ENCODE data around the gene SAMM50.

Gene SAMM50

DNA sequence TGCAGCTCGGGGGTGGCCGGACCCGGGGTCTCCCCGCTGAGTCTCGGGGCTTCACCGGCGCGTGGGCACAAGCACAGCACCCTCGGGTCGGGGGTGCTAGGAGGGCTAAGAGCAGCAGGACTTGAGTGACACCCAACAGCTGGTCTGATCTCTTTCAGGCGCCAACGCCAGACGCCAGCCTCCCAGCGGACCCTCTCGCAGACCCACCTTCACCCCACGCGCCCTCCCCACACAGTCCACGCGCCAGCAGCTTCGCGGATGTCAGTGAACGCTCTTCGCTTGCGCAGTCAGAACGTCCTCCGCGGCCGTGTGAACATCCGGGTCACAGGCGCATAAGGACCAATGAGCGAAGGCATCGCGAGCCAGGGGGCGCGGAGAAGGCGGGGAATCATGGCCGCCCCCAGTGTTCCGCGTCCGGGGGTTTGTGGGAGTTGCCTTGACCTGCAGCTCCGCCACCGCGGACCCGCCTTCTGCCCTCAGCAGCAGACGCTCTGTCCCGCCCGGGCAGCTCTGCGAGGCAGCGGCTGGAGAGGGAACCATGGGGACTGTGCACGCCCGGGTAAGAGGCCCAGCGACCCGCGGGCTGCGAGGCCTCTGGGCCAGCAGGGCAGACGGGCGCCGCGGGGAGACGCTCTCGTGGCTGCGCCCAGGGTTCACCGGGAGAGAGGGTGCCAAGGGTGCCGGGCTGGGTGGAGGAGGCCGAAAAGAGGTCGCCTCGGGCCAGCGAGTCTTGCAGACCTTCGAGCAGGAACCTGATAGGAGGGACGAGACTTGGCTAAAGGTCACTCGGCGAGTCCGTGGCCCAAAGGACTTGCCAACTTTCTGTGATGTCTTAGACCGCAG is at the start of gene SAMM50:
SAMM50 (plus strand) TSS at position 403 of the 843 bp plus-strand sequence; CDS start at position 539, 136 bp downstream.
- DNase-seq (ENCODE audit: low read depth in 2 of 2): peak; percentile 79 to 86

DNA sequence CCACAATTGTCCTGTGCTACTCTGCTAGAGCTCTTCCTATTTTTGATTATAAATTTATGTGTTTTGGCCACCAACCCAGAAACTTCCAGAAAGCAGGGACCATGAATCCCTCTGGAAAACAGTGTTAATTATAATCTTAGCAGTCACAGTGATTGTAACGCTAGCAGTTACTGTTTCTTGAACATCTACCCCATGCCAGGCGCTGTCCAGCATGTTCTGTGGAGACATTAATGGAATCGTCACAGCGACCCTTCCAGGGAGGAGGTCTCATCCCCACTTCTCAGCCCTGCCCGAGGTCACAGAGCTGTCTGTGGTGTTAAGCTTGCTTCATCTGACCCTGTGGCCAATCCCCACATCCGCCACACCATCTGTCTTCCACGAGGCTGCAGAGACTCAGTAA is 49.6 kb upstream of the SAMM50 start:
- DNase-seq (ENCODE audit: low read depth in 2 of 2): no peak

DNA sequence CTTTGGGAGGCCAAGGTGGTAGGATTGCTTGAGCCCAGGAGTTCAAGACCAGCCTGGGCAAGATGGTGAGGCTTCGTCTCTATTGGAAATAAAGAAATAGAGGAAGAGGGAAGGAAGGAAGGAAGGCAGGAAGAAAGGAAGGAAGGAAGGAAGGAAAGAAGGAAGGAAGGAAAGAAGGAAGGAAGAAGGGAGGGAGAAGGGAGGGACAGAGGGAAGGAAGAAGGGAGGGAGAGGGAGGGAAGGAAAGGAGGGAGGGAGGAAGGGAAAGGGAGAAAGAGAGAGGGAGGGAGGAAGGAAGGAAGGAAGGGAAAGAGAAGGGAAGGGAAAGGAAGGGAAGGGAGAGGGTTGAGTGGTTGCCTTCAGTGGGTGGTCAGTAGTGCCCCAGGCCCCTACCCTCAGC is 45.5 kb upstream of the SAMM50 start:
- DNase-seq (ENCODE audit: low read depth in 2 of 2): no peak

DNA sequence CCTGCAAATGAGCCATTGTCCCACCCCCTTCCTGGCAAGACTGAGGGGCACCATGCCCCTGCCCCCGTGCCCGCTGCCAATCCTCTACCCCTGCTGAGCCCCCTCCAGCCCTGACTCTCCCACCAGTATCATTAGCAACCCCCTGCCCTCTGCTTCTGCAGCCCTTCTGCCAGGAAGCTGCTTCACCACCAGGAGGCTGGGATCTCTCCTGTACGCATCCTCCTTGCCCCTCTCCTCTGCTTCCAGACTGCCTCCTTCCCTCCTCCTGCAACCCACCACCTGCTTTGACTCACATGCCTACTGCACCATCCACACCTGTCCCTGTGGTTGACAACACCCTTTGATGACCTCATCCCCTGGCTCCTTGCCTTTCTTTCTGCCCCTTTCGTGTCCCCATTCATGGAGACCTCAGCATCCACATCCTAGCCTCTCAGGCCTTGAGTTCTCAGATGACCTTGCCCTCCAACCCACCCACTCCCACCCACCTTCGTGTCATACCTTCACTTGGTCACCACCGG is 45.0 kb upstream of the SAMM50 start:
- no peak for DNase-seq (ENCODE audit: low read depth in 2 of 2)

DNA sequence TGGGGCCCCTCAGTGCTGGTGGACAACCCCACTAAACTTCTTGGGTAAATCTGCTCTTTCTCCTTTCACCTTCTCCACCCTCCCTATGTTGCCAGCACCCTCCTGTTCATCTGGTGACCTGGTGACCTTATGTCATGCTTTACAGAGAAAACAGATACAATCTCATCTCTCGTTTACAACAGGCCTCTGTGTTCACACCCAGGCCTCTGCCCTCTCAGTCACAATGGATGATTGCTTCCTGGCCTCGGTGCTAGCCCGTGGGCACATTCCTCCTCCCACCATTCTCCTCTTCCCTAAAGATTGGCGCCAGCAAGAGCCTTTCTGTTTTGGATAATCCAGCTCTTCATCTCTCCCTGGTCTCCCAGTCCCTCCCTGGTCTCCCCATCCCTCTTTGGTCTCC is 43.9 kb upstream of the SAMM50 start:
- DNase-seq (ENCODE audit: low read depth in 2 of 2): no peak

DNA sequence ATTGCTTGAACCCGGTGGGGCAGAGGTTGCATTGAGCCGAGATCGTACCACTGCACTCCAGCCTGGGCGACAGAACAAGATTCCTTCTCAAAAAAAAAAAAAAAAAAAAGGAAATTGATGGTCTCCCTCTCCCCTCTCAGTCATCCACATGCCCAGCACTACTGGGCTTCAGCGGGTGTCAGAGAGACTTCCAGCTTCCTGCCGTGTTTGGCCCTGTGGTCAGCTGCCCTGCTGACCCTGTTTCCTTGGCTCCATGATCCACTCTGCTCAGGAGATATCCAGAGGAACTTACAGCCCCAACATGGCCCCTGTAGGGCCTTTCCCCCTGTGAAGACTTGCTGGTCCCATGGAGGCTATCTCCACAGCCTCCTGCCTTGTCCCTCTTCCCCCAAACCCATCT is 37.7 kb upstream of the SAMM50 start:
- DNase-seq (ENCODE audit: low read depth in 2 of 2): no peak

DNA sequence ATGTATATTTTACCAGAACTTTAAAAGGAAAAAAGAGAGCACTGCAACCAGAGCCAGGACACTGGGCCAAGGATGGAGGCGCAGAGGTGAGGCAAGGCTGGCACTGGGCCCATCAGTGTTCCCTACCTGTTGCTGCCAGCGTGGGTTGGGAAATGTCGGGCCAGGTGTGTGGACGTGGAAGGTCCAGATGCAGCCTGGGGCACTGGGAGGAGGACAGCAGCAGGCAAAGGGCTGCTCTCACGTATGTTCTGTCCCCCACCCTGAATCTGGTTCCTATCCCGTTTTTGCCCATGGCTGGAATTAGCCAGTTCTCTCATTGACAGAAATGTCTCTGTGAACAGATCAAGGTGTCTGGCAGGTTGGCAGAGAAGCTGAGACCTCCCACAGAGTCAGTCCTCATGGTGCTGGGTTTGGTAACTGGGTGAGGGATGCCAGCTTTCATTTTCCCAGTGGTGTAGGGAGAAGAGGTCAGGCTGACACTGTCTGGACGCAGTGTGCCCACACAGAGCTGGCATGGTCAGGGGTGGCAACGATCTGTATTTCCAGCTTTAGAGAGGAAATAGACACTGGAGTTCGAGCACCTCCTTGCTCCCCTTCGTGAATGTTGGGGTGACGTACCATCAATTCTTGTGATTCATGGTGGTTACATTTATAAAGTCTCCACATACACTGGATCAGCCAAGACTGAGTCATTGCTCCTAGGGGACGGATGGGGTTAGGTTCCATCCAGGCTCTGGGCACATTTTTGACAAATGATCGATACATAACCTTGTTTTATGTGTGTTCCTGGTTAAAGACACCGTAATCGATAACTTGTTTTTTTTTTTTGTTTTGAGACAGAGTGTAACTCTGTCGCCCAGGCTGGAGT is 35.9 kb upstream of the SAMM50 start:
- no peak for DNase-seq (ENCODE audit: low read depth in 2 of 2)

DNA sequence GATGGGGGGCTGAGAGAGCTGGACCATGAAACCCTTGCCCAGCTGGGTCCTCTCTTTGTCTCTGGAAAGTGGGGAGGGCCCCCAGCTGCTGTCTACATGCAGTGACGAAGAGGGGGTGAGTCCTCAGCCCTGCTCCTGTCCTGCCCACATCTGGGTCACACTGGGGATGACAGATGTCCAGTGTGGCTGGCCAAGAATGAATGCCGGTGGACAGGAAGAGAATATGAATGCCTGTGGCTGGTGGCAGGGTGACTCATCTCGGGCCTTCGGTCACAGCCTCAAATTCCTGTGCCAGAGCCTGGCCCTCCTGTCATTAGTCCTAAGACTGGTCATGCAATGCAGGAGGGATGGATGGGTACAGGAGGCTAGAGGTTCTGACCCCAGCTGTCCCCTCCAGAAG is 33.9 kb upstream of the SAMM50 start:
- no peak for DNase-seq (ENCODE audit: low read depth in 2 of 2)

DNA sequence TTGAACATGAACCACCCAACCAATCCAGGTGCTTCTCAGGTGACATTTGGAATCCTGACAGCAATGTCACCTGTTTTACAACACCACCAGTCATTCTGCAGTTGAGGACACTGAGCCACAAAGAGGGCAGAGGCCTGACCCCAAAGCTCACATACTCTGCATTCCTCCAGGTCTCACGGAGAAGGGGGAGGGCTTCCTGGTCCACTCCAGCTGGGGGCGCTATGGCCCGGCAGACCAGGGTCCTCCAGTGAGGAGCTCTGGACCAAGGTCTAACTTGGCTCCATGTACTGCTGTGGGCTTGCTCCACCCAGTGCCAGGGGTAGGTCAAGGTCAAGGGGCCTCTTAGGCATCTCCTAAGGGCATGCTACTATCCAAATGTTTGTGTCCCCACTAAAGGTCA is 33.1 kb upstream of the SAMM50 start:
- no peak for DNase-seq (ENCODE audit: low read depth in 2 of 2)

DNA sequence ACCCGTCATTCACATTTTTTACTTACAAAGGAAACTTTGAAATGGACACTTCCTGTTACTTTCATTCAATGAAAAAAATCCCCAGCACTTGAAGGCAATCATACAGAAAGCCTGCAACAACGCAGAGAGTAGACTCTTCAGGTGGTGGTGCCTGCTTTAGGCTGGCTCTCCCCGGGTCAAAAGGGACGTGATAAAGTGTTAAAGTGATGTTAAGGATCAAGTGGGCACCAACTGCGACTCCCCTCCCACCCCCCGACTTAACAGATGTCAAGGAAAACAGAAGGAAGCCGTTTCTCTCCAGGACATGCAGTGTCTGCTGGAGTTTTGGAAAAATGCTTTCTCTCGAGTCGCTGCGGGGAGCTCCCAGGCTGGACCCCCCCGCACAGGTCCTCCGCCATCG is 32.1 kb upstream of the SAMM50 start:
- DNase-seq (ENCODE audit: low read depth in 2 of 2): no peak

DNA sequence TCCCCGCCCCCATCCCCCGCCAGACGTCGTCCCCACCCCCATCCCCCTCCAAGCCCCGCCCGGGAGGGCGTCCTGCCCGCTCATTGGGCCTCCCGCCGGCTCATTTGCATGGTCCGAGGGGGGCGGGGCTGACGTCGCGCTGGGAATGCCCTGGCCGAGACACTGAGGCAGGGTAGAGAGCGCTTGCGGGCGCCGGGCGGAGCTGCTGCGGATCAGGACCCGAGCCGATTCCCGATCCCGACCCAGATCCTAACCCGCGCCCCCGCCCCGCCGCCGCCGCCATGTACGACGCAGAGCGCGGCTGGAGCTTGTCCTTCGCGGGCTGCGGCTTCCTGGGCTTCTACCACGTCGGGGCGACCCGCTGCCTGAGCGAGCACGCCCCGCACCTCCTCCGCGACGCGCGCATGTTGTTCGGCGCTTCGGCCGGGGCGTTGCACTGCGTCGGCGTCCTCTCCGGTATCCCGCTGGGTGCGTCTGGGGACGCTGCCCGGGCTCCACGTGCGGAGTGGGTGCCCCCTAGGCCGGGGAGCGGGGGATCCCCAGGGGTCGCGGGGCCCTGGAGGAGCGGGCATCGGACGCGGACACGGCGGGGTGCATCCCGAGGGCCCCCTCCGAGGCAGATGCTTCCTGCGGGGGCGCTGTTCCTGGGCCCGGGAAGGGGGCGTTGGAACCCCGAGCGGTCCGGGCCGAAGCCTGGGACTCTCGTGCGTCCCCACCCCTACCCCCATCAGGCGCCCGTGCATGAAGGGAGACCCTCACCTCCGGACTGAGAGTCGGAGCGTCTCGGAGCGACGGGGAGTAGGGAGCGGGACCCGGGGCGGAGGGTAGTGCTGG is 31.4 kb upstream of the SAMM50 start, which contains the start of gene PNPLA3:
PNPLA3 (plus strand) TSS at position 175 of the 834 bp plus-strand sequence; CDS start at position 282, 107 bp downstream.
- DNase-seq (ENCODE audit: low read depth in 2 of 2): peak; percentile 49 to 69

DNA sequence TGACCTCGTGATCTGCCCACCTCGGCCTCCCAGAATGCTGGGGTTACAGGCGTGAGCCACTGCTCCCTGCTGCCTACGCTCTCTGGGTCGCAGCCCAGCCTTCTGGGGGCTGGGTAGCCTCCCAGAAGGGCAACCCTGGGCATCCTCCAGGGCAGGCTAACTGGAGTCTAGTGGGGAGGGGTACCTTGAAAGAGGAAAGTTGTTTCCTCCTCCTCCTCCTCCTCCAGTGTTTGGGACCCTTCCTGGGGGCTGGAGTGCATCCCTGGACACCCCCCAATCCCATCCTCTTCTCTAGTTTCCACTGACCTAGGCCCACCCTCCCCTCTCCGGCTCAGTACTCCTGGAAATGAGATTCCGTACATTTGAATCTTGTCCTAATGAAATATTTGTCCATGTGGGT is 30.4 kb upstream of the SAMM50 start:
- DNase-seq (ENCODE audit: low read depth in 2 of 2): no peak

DNA sequence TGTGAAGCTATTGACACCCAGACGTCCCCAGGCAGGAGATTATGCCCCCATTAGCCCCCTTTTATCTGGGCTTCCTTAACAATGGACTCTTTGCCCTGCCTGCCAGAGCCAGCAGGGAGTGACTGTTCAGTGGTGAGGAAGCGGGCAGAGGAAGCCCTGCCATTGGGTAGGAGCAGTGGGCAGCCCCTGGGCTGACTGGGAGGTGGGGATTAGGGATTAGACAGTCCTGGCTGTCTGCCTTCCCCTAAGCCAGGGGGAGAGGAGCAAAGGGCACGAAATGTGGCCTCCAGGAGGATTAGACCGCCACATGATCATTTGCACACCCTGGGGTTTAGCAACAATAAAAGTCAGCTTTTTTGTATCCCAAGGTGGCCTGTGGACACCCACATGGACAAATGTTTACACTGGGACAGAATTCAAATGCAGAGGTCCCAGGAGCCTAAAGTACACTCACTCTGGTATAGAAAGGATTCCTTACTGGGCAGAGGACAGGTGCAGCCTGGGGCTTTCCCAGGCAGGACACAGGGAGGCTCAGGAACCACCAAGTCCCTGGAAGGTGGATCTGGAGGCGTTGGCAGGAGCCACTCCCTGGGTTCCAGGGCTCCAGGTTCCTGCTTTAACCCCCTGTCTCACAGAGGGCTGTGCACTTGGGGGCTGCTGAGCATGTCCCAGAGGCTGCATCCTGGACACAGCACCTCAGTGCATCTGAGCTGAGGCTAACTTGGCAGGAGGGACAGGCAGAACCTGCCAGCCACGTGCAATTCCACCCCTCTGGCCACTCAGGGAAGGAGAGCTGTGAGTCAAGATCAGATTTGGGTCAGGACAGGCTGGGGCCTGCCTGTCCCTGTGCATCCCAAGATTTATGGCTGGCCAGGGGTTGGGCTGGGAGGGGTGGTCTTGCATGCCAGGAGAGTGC is 29.6 kb upstream of the SAMM50 start:
- DNase-seq (ENCODE audit: low read depth in 2 of 2): no peak

DNA sequence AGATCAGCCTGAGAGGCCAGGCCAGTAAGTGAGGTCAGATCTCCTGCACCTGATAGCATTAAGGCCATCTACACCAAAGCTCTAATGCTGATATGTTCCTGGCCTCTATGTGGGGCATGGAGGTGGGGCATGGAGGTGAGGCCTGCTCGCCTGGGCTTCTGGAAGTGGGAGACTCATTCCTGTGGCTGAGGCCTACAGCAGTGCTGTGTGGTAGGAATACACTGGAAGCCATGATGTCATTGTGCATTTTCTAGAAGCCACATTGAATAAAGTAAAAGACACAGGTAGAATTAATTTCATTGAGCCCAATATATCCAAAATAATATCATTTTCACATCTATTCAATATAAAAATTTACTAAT is 28.9 kb upstream of the SAMM50 start:
- no peak for DNase-seq (ENCODE audit: low read depth in 2 of 2)

DNA sequence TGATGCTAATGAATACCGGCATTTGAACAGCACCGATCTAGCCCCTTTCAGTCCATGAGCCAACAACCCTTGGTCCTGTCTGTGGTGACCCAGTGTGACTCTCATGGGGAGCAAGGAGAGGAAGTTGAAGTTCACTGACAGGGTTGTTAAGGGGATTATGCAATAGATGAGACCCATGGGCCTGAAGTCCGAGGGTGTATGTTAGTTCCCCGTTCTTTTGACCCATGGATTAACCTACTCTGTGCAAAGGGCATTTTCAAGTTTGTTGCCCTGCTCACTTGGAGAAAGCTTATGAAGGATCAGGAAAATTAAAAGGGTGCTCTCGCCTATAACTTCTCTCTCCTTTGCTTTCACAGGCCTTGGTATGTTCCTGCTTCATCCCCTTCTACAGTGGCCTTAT is 26.8 kb upstream of the SAMM50 start:
- DNase-seq (ENCODE audit: low read depth in 2 of 2): no peak

DNA sequence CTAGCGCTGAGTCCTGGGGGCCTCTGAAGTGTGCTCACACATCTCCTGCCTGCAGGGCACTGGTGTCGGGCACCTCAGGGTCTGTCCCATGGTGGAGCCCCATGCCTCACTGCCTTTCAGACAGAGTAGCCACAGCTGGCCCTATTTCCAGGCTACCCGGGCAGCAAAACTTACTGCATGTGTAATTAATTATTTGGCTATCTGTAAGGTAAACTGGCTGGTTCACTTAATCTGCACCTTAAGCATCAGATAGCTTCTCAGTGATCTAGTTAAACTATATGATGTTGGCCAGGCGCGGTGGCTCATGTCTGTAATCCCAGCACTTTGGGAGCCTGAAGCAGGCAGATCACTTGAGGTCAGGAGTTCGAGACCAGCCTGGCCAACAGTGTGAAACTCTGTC is 26.3 kb upstream of the SAMM50 start:
- DNase-seq (ENCODE audit: low read depth in 2 of 2): no peak

DNA sequence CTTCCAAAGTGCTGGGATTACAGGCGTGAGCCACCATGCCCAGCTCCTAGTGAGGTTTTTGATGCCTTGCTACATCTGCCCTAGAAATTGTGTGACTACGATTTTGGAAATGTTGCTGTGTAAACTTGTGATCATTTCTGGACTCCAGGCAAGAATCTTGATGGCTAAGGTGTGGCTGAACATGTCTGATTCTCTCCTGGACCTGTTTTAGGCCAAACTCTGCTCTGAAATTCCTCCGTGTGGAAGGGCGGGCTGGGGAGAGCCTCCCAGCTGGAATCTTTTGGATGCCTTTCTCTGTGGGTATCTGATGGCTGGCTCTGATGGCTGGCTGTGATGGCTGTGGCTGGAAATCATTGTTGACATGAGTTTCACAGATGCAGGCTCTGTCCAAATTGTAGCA is 23.5 kb upstream of the SAMM50 start:
- DNase-seq (ENCODE audit: low read depth in 2 of 2): no peak

DNA sequence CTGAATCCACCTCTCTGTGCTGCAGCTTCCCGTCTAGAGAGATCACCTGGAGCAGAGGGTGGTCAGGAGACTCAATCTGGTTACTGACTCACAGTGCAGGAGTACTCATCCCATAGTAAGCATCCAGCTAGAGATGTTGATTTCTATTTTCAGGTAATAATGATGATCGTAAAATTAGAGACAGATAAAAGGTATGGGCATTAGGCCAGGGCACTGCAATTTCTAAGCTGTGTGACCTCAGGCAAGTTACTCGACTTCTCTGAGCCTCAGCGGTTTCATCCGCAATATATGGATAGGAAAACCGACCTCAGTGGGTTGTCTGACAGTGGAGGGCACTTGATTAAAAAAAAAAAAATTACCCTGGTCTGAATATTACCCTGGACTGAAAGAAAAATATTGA is 13.8 kb upstream of the SAMM50 start:
- no peak for DNase-seq (ENCODE audit: low read depth in 2 of 2)

DNA sequence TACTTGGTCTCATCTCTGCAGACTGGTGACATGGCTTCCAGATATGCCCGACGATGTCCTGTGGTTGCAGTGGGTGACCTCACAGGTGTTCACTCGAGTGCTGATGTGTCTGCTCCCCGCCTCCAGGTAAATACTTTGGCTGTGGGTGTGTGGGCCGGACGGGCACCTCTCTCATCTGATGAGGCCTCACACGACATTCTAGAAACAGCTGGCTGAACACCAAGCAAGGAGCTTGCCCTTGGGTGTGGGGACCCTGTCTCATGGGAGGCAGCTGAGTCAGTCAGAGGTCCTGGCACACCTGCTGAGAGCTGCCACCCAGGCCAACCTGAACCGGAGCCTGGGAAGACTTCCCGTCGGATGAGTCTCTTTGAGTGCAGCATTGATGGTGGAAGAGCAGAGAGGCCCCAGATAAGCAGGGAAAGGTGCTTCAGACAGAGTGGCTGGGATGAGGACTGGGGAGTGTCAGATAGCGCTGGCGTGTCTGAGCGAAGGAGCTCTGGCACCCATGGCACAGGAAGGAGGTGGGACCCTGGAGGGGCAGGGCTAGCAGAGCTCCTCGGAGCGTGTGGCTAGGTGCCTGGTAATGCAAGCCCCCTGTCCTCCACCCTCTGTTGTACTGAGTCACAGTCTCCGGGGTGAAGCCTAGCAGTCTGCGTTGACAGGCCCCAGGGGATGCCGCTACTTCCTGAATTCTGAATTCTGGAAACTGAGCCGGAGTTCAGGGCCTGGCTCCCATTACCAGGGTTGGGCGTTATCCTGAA is 10.4 kb upstream of the SAMM50 start:
- DNase-seq (ENCODE audit: low read depth in 2 of 2): no peak
